Esophagus (tissue), 2 donors: ENCODE measurements around the gene GCSAML. TPM values are rescaled to one million over a fixed set of nuclear protein-coding genes. Genes with fewer than 3 reads are reported as not detected.

ENCODE experiments used
- H3K27ac ChIP-seq, 2 donors: one replicate each; pipeline ENCODE4 v1.5.1; 2013; ENCODE audit warnings: low read depth in 2 of 2, mild to moderate bottlenecking in 2 of 2, inconsistent platforms in 1 of 2, low read length in 1 of 2, moderate library complexity in 1 of 2
- H3K27me3 ChIP-seq, 2 donors: one replicate each; pipeline ENCODE4 v1.6.1; 2013; ENCODE audit warnings: low read length in 2 of 2, control low read depth in 1 of 2, mild to moderate bottlenecking in 1 of 2; ENCODE audit not compliant: insufficient read depth in 2 of 2, control insufficient read depth in 1 of 2
- H3K36me3 ChIP-seq, 2 donors: one replicate each; pipeline ENCODE4 v1.6.1; 2013; ENCODE audit warnings: low read length in 1 of 2; ENCODE audit not compliant: control insufficient read depth in 2 of 2, insufficient read depth in 2 of 2
- H3K4me1 ChIP-seq, 2 donors: one replicate each; pipeline ENCODE4 v1.6.1; 2013; ENCODE audit warnings: low read length in 1 of 2; ENCODE audit not compliant: control insufficient read depth in 2 of 2, insufficient read depth in 2 of 2
- H3K4me3 ChIP-seq, 2 donors: one replicate each; pipeline ENCODE4 v1.5.1; 2013; ENCODE audit warnings: low read length in 2 of 2, mild to moderate bottlenecking in 2 of 2, low read depth in 1 of 2, moderate library complexity in 1 of 2
- H3K9me3 ChIP-seq, 2 donors: one replicate each; pipeline ENCODE4 v1.6.1; 2013; ENCODE audit warnings: mild to moderate bottlenecking in 2 of 2, low read depth in 1 of 2, low read length in 1 of 2, moderate library complexity in 1 of 2; ENCODE audit not compliant: control insufficient read depth in 2 of 2, insufficient read depth in 1 of 2
- WGBS, 2 donors: extraction: QIAGEN DNeasy Blood & Tissue Kit; methylation state at CpG; one replicate each; pipeline ENCODE4 v1.1.7; 2013; 5-methylcytosine and 5-hydroxymethylcytosine counted together
- polyA plus RNA-seq, 2 donors: library from polyadenylated mRNA; stranded (reverse); fragments of 200-250 nt; gene quantifications; one replicate each; pipeline ENCODE4 v1.2.3, GENCODE V29; 2013
- donor health status: healthy with polysubstance abuse.
- donor health status: Bipolar disorder and iron deficiency.

The GCSAML gene
- polyA plus RNA-seq, 2 donors: 0.06 TPM

GRCh38 chr1:247531937-247532336 lies 17.0 kb upstream of the GCSAML start:
- no peak overlapping the region for H3K27ac ChIP-seq
- peaks cover 4 to 13% of the 10 kb centered on the region in 2 donors for H3K9me3 ChIP-seq
- H3K4me1 ChIP-seq: no peaks in the 10 kb centered on the region
- WGBS, 2 donors: 90 to 94% methylated on average over 8 of the region's 8 CpGs
- H3K27me3 ChIP-seq: no peaks in the 10 kb centered on the region
- no peak overlapping the region for H3K4me3 ChIP-seq
- no peaks in the 10 kb centered on the region for H3K36me3 ChIP-seq

DNA sequence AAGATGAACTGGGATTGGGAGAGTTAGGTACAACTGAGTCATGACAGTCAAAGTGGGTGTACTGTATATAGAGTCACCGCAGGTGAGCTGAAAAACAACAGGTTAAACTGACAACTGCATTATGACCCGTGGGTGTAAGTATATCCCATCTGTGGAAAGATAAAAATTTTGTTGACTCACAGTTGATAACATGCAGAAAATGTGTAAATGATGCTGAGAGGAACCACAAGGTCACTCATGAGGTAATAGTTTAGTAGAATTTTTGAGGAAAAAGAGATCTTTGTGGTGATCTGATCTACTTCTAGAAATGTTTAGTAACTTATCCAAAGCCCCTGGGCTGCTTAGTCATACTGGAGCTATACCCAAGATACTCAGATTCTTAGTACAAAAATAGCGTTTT lies 13.5 kb upstream of the GCSAML start:
- H3K9me3 ChIP-seq: peaks cover 4 to 15% of the 10 kb centered on the region in 2 donors
- no peaks in the 10 kb centered on the region for H3K27me3 ChIP-seq
- no peaks in the 10 kb centered on the region for H3K36me3 ChIP-seq
- no peak overlapping the region for H3K4me3 ChIP-seq
- H3K4me1 ChIP-seq: no peaks in the 10 kb centered on the region
- no peak overlapping the region for H3K27ac ChIP-seq
- 58 to 67% methylated on average over 3 of the region's 3 CpGs for WGBS, 2 donors

GRCh38 chr1:247536340-247536739 lies 12.6 kb upstream of the GCSAML start, which contains the start of gene OR2C3:
Gene OR2C3 (minus strand): TSS chr1:247536440. CDS start chr1:247532511, 3,929 bp downstream.
- 69 to 73% methylated on average over 2 of the region's 2 CpGs for WGBS, 2 donors
- no peaks in the 10 kb centered on the region for H3K27me3 ChIP-seq
- H3K4me3 ChIP-seq: no peak within 1 kb of the TSS
- peaks cover 0 to 10% of the 10 kb centered on the region in 2 donors for H3K9me3 ChIP-seq
- no peaks in the 10 kb centered on the region for H3K4me1 ChIP-seq
- no peak within 1 kb of the TSS for H3K27ac ChIP-seq
- H3K36me3 ChIP-seq: no peaks in the 10 kb centered on the region

DNA sequence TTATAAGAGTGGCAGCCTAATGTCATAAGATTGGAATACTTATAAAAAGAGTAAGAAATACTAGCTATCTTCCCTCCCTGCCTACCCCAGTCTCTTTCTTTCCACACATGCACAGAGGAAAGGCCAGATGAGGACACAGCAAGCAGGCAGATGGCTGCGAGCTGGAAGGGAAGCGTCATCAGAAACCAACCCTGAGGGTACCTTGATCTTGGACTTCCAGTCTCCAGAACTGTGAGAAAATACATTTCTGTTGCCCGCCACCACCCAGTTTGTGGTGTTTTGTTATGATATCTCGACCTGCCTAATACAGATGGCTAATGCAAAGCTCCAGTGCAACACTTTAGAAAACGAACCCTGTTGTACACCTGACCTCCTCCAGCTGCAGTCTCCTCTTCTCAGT lies 10.4 kb upstream of the GCSAML start:
- H3K36me3 ChIP-seq: no peaks in the 10 kb centered on the region
- no peak overlapping the region for H3K4me3 ChIP-seq
- H3K27me3 ChIP-seq: no peaks in the 10 kb centered on the region
- H3K4me1 ChIP-seq: no peaks in the 10 kb centered on the region
- no peak overlapping the region for H3K27ac ChIP-seq
- WGBS, 2 donors: 72 to 80% methylated on average over 5 of the region's 5 CpGs
- H3K9me3 ChIP-seq: peaks cover 0 to 2% of the 10 kb centered on the region in 2 donors

- no peaks in the 10 kb centered on the region for H3K36me3 ChIP-seq
- peaks cover 0 to under 1% of the 10 kb centered on the region in 2 donors for H3K27me3 ChIP-seq
- H3K4me3 ChIP-seq: no peak overlapping the region
- H3K9me3 ChIP-seq: peaks cover 0 to 2% of the 10 kb centered on the region in 2 donors
- H3K27ac ChIP-seq: no peak overlapping the region
- no peaks in the 10 kb centered on the region for H3K4me1 ChIP-seq
- WGBS, 2 donors: 76 to 77% methylated on average over 6 of the region's 6 CpGs
Observed at GRCh38 chr1:247539215-247539614, 9.7 kb upstream of the GCSAML start.

GRCh38 chr1:247540581-247540980 lies 8.4 kb upstream of the GCSAML start:
- WGBS, 2 donors: 34 to 38% methylated on average over 7 of the region's 7 CpGs
- H3K4me3 ChIP-seq: no peak overlapping the region

DNA sequence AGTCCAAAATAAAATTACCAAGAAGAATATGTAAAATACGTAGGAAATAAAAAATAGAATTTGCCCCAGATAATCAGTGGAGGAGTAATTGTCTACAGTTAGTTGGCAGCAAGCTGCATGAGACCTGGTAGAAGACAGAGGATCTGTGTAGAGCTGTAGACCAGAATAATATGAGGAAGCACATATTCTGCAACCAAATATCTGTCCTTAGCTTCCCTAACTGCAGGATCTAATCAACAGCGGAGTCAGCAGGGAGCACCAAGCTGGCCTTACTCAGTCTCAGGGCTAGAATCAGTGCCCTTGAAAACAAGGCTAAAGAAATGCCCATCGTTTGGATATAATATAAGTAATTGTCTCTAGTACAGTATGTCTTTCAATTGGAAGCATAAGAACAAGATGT lies 6.1 kb upstream of the GCSAML start:
- Histone ChIP-seq H3K4me1 (no peaks in the 10 kb centered on the region), H3K9me3 (peaks cover 0 to 2% of the 10 kb centered on the region in 2 donors), H3K36me3 (no peaks in the 10 kb centered on the region), H3K27me3 (peaks cover 0 to 3% of the 10 kb centered on the region in 2 donors), H3K27ac (no peak overlapping the region), H3K4me3 (no peak overlapping the region)
- 65 to 70% methylated on average over 3 of the region's 3 CpGs for WGBS, 2 donors

More at GRCh38 chr1:247540581-247540980, 8.4 kb upstream of the GCSAML start:
- no peaks in the 10 kb centered on the region for H3K4me1 ChIP-seq
- H3K9me3 ChIP-seq: peaks cover 0 to 2% of the 10 kb centered on the region in 2 donors
- no peak overlapping the region for H3K27ac ChIP-seq
- peaks cover 0 to 3% of the 10 kb centered on the region in 2 donors for H3K27me3 ChIP-seq
- no peaks in the 10 kb centered on the region for H3K36me3 ChIP-seq

- Histone ChIP-seq H3K27ac (no peak overlapping the region), H3K9me3 (peaks cover 3 to 4% of the 10 kb centered on the region in 2 donors), H3K27me3 (peaks cover 0 to 3% of the 10 kb centered on the region in 2 donors), H3K4me3 (no peak overlapping the region), H3K4me1 (no peaks in the 10 kb centered on the region), H3K36me3 (peaks cover 0 to 2% of the 10 kb centered on the region in 2 donors)
- 59 to 69% methylated on average over 5 of the region's 5 CpGs for WGBS, 2 donors
Observed at GRCh38 chr1:247548092-247548491, 842 bp upstream of the GCSAML start.

GRCh38 chr1:247551721-247552120 lies 2.8 kb downstream of the GCSAML start:
- Histone ChIP-seq H3K27me3 (no peaks in the 10 kb centered on the region), H3K36me3 (peaks cover 0 to 2% of the 10 kb centered on the region in 2 donors), H3K9me3 (peaks cover 3 to 4% of the 10 kb centered on the region in 2 donors), H3K4me1 (no peaks in the 10 kb centered on the region), H3K4me3 (no peak overlapping the region), H3K27ac (no peak overlapping the region)
- WGBS, 2 donors: 44 to 46% methylated on average over 1 of the region's 1 CpG

GRCh38 chr1:247552231-247552630 lies 3.3 kb downstream of the GCSAML start:
- 54 to 61% methylated on average over 2 of the region's 2 CpGs for WGBS, 2 donors
- Histone ChIP-seq H3K4me1 (no peaks in the 10 kb centered on the region), H3K27me3 (no peaks in the 10 kb centered on the region), H3K4me3 (no peak overlapping the region), H3K9me3 (peaks cover 3 to 4% of the 10 kb centered on the region in 2 donors), H3K27ac (no peak overlapping the region), H3K36me3 (peaks cover 0 to 2% of the 10 kb centered on the region in 2 donors)
